DND-41 (cell line): Measurements from ENCODE around the gene AP3D1.

Source experiments
- ATAC-seq: fragments of 200-7000 bp; cut with Tn5 transposase; 3 replicates; pipeline ENCODE4 v1.9.1; 2021; ENCODE audit warnings: low read depth; ENCODE audit not compliant: insufficient read depth
- DNase-seq: peaks from one replicate; pipeline ENCODE4 v3.0.0-alpha.2; 2020
- H2AFZ ChIP-seq: 2 replicates; pipeline ENCODE4 v1.6.0; 2012; ENCODE audit warnings: low read depth, low read length
- H3K27ac ChIP-seq: 2 replicates; pipeline ENCODE4 v1.5.1; 2012; ENCODE audit warnings: low read length, inconsistent platforms
- H3K27me3 ChIP-seq: fragments of 200-600 bp; sonication (generic); 2 replicates; pipeline ENCODE4 v1.6.0; 2012; ENCODE audit warnings: low read length, mild to moderate bottlenecking, inconsistent platforms; ENCODE audit not compliant: insufficient read depth, poor library complexity
- H3K36me3 ChIP-seq: 2 replicates; pipeline ENCODE4 v1.5.1; 2012; ENCODE audit warnings: low read length, inconsistent platforms; ENCODE audit not compliant: insufficient read depth
- H3K4me1 ChIP-seq: 2 replicates; pipeline ENCODE4 v1.5.1; 2012; ENCODE audit warnings: mild to moderate bottlenecking, low read length; ENCODE audit not compliant: insufficient read depth
- H3K4me2 ChIP-seq: 2 replicates; pipeline ENCODE4 v1.6.0; 2012; ENCODE audit warnings: mild to moderate bottlenecking, moderate library complexity, low read length, inconsistent platforms; ENCODE audit not compliant: insufficient read depth
- H3K4me3 ChIP-seq, 2 experiments: fragments of 200-600 bp in 1 of 2; shearing (Covaris generic) in 1 of 2; 2 replicates each; pipeline ENCODE4 v1.5.1; 2012 to 2016; ENCODE audit warnings: inconsistent platforms in 2 of 2, low read length in 2 of 2, mild to moderate bottlenecking in 2 of 2, low read depth in 1 of 2, moderate library complexity in 1 of 2
- H3K79me2 ChIP-seq: 2 replicates; pipeline ENCODE4 v1.6.0; 2012; ENCODE audit warnings: low read length, inconsistent platforms; ENCODE audit not compliant: insufficient read depth
- H3K9ac ChIP-seq: 2 replicates; pipeline ENCODE4 v1.6.0; 2012; ENCODE audit warnings: low read depth, mild to moderate bottlenecking, inconsistent platforms, low read length, moderate library complexity
- H3K9me3 ChIP-seq: 2 replicates; pipeline ENCODE4 v1.5.1; 2012; ENCODE audit warnings: low read length, moderate library complexity, mild to moderate bottlenecking, inconsistent platforms; ENCODE audit not compliant: insufficient read depth, severe bottlenecking
- H4K20me1 ChIP-seq: 2 replicates; pipeline ENCODE4 v1.6.0; 2012; ENCODE audit warnings: low read length; ENCODE audit not compliant: insufficient read depth
- EZH2 ChIP-seq: IDR thresholded peaks from 3 replicates; pipeline ENCODE4 v1.6.1; 2012; ENCODE audit warnings: borderline replicate concordance, low read depth, mild to moderate bottlenecking, moderate library complexity, low read length, inconsistent platforms; ENCODE audit not compliant: severe bottlenecking
- TF ChIP-seq, protein P1 (sequence below): IDR thresholded peaks from 2 replicates; pipeline ENCODE4 v1.5.1; 2012; ENCODE audit warnings: borderline replicate concordance, low read length, moderate library complexity, mild to moderate bottlenecking; ENCODE audit not compliant: poor library complexity, severe bottlenecking; ENCODE audit errors: extremely low read depth

AP3D1 gene

GRCh38 chr19:2120821-2121220 lies 30.5 kb downstream of the AP3D1 start:
- no peak overlapping the region for H3K27ac ChIP-seq
- peaks cover 87% of the 10 kb centered on the region for H3K36me3 ChIP-seq
- peaks cover 42% of the 10 kb centered on the region for H4K20me1 ChIP-seq
- H3K79me2 ChIP-seq = peaks cover 6% of the 10 kb centered on the region; the same call in 1 of the 2 replicates
- H3K4me3 ChIP-seq = no peak overlapping the region
- H3K4me2 ChIP-seq = no peak overlapping the region
- H3K9me3 ChIP-seq = no peaks in the 10 kb centered on the region
- no peak for ATAC-seq
- no peak for DNase-seq
- H3K4me1 ChIP-seq = no peaks in the 10 kb centered on the region
- TF ChIP-seq, protein P1, sequence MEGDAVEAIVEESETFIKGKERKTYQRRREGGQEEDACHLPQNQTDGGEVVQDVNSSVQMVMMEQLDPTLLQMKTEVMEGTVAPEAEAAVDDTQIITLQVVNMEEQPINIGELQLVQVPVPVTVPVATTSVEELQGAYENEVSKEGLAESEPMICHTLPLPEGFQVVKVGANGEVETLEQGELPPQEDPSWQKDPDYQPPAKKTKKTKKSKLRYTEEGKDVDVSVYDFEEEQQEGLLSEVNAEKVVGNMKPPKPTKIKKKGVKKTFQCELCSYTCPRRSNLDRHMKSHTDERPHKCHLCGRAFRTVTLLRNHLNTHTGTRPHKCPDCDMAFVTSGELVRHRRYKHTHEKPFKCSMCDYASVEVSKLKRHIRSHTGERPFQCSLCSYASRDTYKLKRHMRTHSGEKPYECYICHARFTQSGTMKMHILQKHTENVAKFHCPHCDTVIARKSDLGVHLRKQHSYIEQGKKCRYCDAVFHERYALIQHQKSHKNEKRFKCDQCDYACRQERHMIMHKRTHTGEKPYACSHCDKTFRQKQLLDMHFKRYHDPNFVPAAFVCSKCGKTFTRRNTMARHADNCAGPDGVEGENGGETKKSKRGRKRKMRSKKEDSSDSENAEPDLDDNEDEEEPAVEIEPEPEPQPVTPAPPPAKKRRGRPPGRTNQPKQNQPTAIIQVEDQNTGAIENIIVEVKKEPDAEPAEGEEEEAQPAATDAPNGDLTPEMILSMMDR = no peak
- no peak for TF ChIP-seq EZH2
- H3K9ac ChIP-seq = no peak overlapping the region
- H2AFZ ChIP-seq = no peak overlapping the region
- H3K27me3 ChIP-seq = no peaks in the 10 kb centered on the region

DNA sequence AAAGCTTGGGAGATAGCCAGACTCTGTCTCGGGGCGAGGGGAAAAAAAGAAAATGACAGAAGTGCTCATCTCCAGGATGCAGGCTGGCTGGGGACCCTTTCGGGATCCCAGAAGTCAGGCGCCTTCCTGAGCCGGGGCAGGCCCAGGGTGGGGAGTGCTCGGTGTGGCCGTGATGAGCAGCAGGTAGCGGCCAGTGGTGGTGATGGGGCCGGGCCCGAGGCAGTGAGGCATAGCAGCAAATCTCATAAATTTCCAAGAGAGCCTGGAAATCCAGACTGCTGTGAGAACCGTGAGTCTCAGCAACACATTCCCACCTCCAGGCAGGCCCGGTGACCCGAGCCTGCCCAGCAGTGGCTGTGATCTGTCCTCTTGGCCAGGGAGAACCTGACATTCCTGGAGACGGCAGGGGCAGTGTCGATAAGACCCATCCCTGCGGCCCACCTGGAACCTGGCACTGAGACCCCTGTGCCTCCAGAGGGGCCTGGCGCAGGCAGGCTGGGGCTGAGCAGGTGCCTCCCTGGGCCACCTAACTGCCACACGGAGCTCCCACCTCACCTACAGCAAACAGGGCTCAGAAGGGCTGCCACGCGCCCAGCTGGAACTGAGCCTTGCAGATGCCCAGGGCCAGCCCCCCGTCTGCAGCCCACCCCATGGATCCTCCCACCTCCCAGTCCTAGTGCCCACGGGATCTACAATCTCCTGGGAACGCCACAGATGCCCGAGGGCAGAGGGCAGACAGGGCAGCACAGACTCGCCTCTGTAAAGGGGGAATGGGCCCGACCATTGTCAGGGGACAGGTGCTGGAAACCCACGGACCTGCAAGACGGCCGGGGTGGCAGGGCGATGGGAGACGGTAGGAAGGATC lies 31.2 kb downstream of the AP3D1 start:
- no peak for ATAC-seq
- no peaks in the 10 kb centered on the region for H3K9me3 ChIP-seq
- H3K4me1 ChIP-seq = no peaks in the 10 kb centered on the region
- H3K27ac ChIP-seq = no peak overlapping the region
- H3K79me2 ChIP-seq = peaks cover 6% of the 10 kb centered on the region; the same call in 1 of the 2 replicates
- H3K9ac ChIP-seq = no peak overlapping the region
- peaks cover 93% of the 10 kb centered on the region for H3K36me3 ChIP-seq
- TF ChIP-seq, protein P1 = no peak
- TF ChIP-seq EZH2 = no peak
- no peaks in the 10 kb centered on the region for H3K27me3 ChIP-seq
- H3K4me3 ChIP-seq = no peak overlapping the region
- peaks cover 43% of the 10 kb centered on the region for H4K20me1 ChIP-seq
- no peak for DNase-seq
- no peak overlapping the region for H2AFZ ChIP-seq
- no peak overlapping the region for H3K4me2 ChIP-seq

DNA sequence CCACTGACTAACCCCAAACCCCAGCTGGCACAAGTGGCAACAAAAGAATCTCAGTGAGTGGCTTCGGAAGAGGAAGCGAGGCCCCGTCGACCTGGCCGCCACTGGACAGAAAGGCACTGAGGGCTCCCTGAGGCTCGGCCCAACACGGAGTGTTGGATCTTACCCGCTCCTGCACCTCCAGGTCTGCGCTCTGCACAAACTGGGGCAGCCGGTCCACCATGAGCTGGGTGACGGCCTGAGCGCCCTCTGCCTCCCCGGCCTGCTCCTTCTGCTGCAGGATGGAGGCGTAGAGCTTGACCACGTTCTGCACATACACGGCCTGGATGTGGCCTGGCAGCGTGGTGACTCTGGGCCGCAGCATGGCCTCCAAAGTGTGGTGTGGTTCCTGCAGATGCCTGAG lies 32.9 kb downstream of the AP3D1 start:
- no peak overlapping the region for H2AFZ ChIP-seq
- H3K9me3 ChIP-seq = no peaks in the 10 kb centered on the region
- peaks cover 6% of the 10 kb centered on the region; the same call in 1 of the 2 replicates for H3K79me2 ChIP-seq
- ATAC-seq (no peak), DNase-seq (no peak)
- H3K27ac ChIP-seq = no peak overlapping the region
- no peak overlapping the region for H3K4me3 ChIP-seq
- H3K4me1 ChIP-seq = no peaks in the 10 kb centered on the region
- H3K36me3 ChIP-seq = peaks cover 97% of the 10 kb centered on the region
- no peak overlapping the region for H3K4me2 ChIP-seq
- peaks cover 39% of the 10 kb centered on the region for H4K20me1 ChIP-seq
- H3K27me3 ChIP-seq = no peaks in the 10 kb centered on the region
- no peak overlapping the region for H3K9ac ChIP-seq
- TF ChIP-seq, protein P1 = no peak
- no peak for TF ChIP-seq EZH2
